Measurements from ENCODE around the gene AATK.
"Not testable (repeated sequence)": the region's sequence is repeated elsewhere in the genome, so short reads cannot be mapped to it uniquely, and the experiment has no call there.

Gene AATK

DNA sequence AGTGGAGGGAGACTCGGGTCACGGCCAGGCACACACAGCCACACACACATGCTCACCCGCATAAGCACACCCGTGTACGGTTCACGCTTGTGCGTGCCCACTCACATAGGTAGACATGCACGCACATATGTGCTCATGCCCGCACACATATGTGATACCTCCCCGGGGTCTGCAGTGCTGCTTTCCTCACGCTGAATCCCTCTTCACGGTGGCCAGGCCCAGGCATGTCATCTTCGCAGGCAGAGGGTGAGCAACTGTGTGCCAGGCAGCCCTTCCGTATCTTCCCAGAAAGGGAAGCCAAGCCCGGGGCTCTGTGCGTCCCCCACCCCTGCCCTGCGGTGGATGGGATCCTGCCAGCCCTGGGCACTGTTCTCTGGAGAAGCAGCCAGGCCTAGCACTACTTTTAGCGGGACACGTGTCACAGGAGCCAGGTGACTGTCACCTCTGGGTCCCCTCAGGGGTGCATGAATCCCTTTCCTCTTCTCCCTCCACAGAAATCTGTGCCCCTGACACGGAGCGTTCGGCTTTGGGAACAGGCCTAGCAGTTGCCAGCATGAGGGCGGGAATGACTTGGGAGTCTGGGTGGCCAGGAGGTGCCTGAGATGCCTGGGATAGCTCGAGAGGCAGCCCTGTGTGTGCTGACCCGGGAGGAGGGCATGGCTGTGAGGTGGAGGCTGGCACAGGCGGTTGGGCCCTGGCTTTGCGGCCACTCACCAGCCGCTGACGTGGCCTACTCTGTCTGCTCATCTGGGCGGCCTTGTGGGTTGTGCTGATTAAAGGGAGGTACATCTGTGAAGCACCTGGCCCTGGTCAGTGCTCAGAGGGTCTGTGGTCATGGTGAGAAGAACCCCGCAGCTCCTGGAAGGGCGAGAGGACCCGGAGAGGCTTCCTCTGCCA lies 83.6 kb downstream of the AATK start:
- Histone ChIP-seq H3K4me3 (ENCODE audit: low read depth, low read length) (no peak overlapping the region), H3K27me3 (no peaks in the 10 kb centered on the region), H3K9me3 (no peaks in the 10 kb centered on the region), H3K36me3 (peaks cover 13% of the 10 kb centered on the region), H3K4me1 (peaks cover 12% of the 10 kb centered on the region)
- no peak for DNase-seq
- TF ChIP-seq, protein P1, sequence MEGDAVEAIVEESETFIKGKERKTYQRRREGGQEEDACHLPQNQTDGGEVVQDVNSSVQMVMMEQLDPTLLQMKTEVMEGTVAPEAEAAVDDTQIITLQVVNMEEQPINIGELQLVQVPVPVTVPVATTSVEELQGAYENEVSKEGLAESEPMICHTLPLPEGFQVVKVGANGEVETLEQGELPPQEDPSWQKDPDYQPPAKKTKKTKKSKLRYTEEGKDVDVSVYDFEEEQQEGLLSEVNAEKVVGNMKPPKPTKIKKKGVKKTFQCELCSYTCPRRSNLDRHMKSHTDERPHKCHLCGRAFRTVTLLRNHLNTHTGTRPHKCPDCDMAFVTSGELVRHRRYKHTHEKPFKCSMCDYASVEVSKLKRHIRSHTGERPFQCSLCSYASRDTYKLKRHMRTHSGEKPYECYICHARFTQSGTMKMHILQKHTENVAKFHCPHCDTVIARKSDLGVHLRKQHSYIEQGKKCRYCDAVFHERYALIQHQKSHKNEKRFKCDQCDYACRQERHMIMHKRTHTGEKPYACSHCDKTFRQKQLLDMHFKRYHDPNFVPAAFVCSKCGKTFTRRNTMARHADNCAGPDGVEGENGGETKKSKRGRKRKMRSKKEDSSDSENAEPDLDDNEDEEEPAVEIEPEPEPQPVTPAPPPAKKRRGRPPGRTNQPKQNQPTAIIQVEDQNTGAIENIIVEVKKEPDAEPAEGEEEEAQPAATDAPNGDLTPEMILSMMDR (IDR thresholded peaks at IDR 0.05; ENCODE audit: low read depth, low read length), result no peak

DNA sequence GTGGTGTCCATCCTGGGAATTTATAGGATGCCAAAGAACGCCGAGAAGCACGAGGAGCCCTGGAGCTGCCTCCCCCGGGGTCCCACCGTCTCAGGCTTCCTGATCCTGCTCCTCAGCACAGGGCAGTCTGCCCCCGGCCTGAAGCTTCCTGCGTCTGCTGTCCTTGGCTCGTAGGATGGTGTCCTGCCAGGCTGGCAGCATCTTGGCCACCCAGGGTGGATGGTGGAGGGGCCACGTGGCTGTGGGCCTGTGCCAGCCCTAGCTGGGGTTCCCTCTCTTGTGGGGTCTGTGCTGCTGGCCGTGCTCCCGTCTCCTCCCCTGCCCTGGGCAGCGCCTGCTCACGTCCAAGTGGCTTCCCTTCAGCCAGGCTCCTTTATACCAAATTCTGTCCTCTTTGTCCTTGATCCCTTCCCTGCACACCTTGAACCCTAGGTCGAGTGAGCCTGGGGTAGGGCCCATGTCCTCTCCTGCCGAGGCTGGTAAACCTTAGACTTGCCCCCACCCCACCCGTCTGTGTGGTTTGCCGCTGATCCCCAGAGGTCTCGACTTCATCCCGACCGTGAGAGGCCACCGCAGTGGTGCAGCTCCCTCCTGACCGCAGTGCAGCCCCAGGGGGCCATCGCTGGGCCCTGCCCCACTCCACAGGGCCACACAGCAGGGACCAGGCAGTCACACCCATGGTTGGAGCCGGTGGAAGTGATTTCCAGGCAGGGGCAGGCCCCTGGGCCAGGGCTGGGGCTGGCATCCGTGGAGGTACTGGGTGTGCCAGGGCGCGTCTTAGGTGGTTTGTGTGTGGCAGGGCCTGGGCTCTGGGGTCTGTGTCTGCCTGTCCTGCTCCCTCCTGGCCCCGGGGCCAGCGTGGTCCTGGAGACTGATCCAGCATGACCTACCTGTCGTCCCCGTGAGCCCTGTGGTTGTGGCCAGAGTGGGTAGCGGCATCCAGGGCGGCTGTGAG lies 84.5 kb downstream of the AATK start:
- TF ChIP-seq, protein P1 (IDR thresholded peaks at IDR 0.05; ENCODE audit: low read depth, low read length), result no peak
- no peak for DNase-seq
- H3K9me3 ChIP-seq, result no peaks in the 10 kb centered on the region
- no peaks in the 10 kb centered on the region for H3K27me3 ChIP-seq
- no peak overlapping the region for H3K4me3 ChIP-seq (ENCODE audit: low read depth, low read length)
- H3K36me3 ChIP-seq, result peaks cover 9% of the 10 kb centered on the region
- peaks cover 16% of the 10 kb centered on the region for H3K4me1 ChIP-seq

DNA sequence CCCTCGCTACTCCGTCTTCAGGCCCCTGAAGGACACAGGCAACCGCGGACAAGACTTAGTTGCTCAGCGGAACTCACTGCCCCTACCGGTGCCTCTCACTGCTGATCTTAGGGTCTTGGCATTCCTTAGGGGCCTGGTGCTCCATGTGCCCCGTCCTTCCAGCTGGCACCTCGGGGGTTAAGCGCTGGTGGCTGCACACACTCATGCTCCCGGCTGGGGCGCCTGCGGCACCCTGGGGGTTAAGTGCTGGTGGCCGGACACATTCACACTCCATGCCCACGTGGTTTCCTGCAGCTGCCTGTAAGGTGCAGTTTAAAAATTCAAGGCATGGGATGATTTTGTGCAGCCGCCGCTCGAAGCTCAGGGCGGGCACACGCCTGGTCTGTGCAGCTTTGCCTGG lies 86.0 kb downstream of the AATK start:
- Histone ChIP-seq H3K36me3 (peaks cover 6% of the 10 kb centered on the region), H3K4me1 (peaks cover 30% of the 10 kb centered on the region), H3K27me3 (no peaks in the 10 kb centered on the region), H3K4me3 (ENCODE audit: low read depth, low read length) (no peak overlapping the region), H3K9me3 (no peaks in the 10 kb centered on the region)
- DNase-seq, result no peak
- TF ChIP-seq, protein P1 (IDR thresholded peaks at IDR 0.05; ENCODE audit: low read depth, low read length), result no peak

DNA sequence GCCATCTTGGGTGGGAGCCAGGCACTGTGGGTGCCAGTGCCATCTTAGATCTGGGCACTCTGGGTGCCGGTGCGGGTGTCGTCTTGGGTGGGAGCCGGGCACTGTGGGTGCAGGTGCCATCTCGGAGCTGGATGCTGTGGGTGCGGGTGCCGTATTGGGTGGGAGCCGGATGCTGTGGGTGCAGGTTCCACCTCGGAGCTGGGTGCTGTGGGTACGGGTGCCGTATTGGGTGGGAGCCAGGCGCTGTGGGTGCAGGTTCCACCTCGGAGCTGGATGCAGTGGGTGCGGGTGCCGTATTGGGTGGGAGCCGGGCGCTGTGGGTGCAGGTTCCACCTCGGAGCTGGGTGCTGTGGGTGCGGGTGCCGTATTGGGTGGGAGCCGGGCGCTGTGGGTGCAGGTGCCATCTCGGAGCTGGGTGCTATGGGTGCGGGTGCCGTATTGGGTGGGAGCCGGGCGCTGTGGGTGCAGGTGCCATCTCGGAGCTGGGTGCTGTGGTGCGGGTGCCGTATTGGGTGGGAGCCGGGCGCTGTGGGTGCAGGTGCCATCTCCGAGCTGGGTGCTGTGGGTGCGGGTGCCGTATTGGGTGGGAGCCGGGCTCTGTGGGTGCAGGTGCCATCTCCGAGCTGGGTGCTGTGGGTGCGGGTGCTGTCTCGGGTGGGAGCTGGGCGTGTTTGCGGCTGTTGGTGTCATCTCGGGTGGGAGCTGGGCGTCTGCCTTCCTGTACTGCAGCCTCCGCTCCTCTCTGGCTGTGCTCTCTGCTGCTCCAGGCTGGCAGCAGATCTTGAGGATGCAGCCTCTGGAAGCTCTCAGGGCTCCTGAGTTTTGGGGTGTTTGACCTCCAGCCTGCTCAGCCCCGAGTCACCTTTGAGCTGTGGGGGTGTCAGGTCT lies 87.8 kb downstream of the AATK start:
- not testable (repeated sequence) for H3K9me3 ChIP-seq; H3K4me3 ChIP-seq (ENCODE audit: low read depth, low read length); DNase-seq; H3K27me3 ChIP-seq; H3K36me3 ChIP-seq
- peaks cover 29% of the 10 kb centered on the region for H3K4me1 ChIP-seq

DNA sequence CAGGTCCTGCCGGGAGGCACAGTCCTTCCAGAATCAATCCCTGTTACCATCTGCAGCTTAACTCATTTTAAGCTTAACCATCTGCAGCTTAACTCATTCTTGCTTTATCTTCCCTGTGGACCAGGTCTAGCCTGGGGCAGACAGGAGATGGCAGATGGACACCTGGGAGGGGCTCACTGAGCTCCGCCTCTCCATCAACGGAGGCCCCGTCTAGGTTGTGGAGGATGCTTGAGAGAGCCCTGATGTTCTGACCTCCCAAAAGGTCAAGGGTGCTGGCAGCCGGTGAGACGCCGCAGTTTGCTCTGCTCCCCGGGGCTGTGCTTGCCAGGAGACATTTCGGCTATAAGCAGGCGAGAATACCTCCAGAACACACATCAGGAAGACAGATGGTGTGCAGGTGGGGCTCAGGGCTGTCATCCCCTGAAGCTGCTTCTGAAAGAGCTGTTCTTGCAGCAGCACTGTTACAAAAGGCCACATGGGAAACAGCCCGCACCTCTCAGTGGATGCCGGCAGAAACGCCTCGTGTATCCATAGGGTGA lies 89.8 kb downstream of the AATK start:
- DNase-seq, result peak; percentile 79
- Histone ChIP-seq H3K36me3 (peaks cover 6% of the 10 kb centered on the region; the same call in 1 of the 2 replicates), H3K27me3 (no peaks in the 10 kb centered on the region), H3K4me3 (ENCODE audit: low read depth, low read length) (no peak overlapping the region), H3K4me1 (peaks cover 21% of the 10 kb centered on the region), H3K9me3 (no peaks in the 10 kb centered on the region)
- TF ChIP-seq, protein P1 (IDR thresholded peaks at IDR 0.05; ENCODE audit: low read depth, low read length), result no peak

All from BE2C (cell line).